Parathyroid adenoma (tissue), 2 donors: ENCODE data around the gene INMT.

ENCODE experiments used
- H2AFZ ChIP-seq: fragments of 300-600 bp; sonication (generic); one replicate; pipeline ENCODE4 v1.7.0; 2017; ENCODE audit warnings: antibody characterized with exemption, mild to moderate bottlenecking
- H3K27ac ChIP-seq: fragments of 300-600 bp; sonication (generic); one replicate; pipeline ENCODE4 v1.7.0; 2017
- H3K27me3 ChIP-seq: fragments of 300-600 bp; sonication (generic); one replicate; pipeline ENCODE4 v1.7.0; 2017; ENCODE audit warnings: low read length; ENCODE audit not compliant: control insufficient read depth, insufficient read depth
- H3K36me3 ChIP-seq: fragments of 300-600 bp; sonication (generic); one replicate; pipeline ENCODE4 v1.7.0; 2017; ENCODE audit warnings: low read length; ENCODE audit not compliant: control insufficient read depth, insufficient read depth
- H3K4me1 ChIP-seq: fragments of 300-600 bp; sonication (generic); one replicate; pipeline ENCODE4 v1.7.0; 2017; ENCODE audit warnings: control low read depth
- H3K4me2 ChIP-seq: fragments of 300-600 bp; sonication (generic); one replicate; pipeline ENCODE4 v1.7.0; 2017; ENCODE audit warnings: low read length
- H3K4me3 ChIP-seq: fragments of 300-600 bp; sonication (generic); one replicate; pipeline ENCODE4 v1.7.0; 2017; ENCODE audit warnings: low read depth, low read length
- H3K79me2 ChIP-seq: fragments of 300-600 bp; sonication (generic); one replicate; pipeline ENCODE4 v1.7.0; 2017; ENCODE audit warnings: control low read depth
- H3K9ac ChIP-seq: fragments of 300-600 bp; sonication (generic); one replicate; pipeline ENCODE4 v1.7.0; 2017; ENCODE audit warnings: mild to moderate bottlenecking
- H3K9me3 ChIP-seq: fragments of 300-600 bp; sonication (generic); one replicate; pipeline ENCODE4 v1.7.0; 2017; ENCODE audit warnings: low read length; ENCODE audit not compliant: control insufficient read depth
- TF ChIP-seq, protein P1 (sequence below): fragments of 300-600 bp; sonication (generic); IDR thresholded peaks from one replicate; pipeline ENCODE4 v1.7.0; 2017; ENCODE audit warnings: antibody characterized with exemption, mild to moderate bottlenecking
- donor health status: primary hyperparathyroidism.

INMT gene

DNA sequence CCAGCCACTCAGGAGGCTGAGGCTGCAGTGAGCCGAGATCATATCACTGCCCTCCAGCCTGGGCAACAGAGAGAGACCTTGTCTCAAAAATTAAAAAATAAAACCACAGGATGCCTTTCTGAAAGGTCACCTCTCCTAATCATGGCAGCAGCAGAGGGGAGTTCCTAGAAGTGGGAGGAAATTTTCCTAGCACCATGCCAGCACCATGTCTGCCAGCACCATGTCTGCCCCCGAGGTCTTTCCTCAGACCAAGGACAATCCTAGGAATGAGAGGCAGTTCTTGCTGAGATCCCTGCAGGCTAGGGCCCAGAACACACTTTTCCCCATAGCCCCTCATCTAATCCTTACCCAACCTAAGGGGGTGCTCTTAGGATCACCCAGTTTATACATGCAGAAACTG, 22.3 kb upstream of the INMT start:
- H3K9ac ChIP-seq, result no peak overlapping the region
- H3K36me3 ChIP-seq, result no peaks in the 10 kb centered on the region
- H3K9me3 ChIP-seq, result no peaks in the 10 kb centered on the region
- H3K4me2 ChIP-seq, result no peak overlapping the region
- H3K27me3 ChIP-seq, result no peaks in the 10 kb centered on the region
- H3K4me3 ChIP-seq, result no peak overlapping the region
- TF ChIP-seq, protein P1, sequence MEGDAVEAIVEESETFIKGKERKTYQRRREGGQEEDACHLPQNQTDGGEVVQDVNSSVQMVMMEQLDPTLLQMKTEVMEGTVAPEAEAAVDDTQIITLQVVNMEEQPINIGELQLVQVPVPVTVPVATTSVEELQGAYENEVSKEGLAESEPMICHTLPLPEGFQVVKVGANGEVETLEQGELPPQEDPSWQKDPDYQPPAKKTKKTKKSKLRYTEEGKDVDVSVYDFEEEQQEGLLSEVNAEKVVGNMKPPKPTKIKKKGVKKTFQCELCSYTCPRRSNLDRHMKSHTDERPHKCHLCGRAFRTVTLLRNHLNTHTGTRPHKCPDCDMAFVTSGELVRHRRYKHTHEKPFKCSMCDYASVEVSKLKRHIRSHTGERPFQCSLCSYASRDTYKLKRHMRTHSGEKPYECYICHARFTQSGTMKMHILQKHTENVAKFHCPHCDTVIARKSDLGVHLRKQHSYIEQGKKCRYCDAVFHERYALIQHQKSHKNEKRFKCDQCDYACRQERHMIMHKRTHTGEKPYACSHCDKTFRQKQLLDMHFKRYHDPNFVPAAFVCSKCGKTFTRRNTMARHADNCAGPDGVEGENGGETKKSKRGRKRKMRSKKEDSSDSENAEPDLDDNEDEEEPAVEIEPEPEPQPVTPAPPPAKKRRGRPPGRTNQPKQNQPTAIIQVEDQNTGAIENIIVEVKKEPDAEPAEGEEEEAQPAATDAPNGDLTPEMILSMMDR, result no peak
- H3K27ac ChIP-seq, result no peak overlapping the region
- no peak overlapping the region for H2AFZ ChIP-seq
- no peaks in the 10 kb centered on the region for H3K4me1 ChIP-seq
- no peaks in the 10 kb centered on the region for H3K79me2 ChIP-seq

DNA sequence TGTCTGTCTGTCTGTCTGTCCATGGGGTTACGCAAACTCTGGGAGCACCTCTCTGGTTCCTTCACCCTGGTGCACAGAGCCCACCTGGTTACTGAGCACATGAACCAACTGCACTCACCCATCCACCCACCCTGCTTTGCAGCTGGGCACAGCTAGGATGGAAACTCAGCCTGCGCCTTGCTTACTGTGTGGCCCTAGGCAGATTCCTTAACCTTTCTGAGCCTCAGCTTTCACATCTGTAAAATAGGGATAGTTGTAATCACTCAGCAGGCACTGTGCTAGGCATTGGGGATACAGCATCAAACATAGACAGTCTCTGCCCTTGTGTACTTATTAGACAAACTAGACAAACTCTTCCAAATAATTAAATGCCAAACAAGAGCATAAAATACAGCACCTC, 21.8 kb upstream of the INMT start:
- H3K27me3 ChIP-seq, result no peaks in the 10 kb centered on the region

DNA sequence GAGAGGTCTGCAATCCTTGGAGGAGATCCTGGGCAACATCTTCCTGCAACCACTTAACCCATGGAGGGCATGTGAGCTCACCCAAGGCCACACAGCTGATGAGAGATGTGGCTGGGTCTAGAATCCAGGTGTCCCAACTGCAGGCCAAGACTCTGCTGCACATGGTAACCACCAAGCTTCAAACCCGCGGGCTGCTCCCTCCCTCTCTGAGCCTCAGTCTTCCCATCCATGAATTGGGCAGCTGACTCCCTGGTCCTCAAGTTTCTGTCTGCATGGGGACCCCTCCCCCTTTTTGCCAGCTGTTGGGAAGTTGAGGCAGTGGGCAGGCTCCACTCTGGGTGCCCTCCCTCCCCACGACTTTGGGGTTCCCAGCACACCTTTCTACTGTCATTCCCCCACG, 20.9 kb upstream of the INMT start:
- TF ChIP-seq, protein P1, result no peak
- Histone ChIP-seq H2AFZ (no peak overlapping the region), H3K9me3 (no peaks in the 10 kb centered on the region), H3K27me3 (no peaks in the 10 kb centered on the region), H3K4me1 (no peaks in the 10 kb centered on the region), H3K4me3 (no peak overlapping the region), H3K79me2 (no peaks in the 10 kb centered on the region), H3K36me3 (no peaks in the 10 kb centered on the region), H3K9ac (no peak overlapping the region), H3K27ac (no peak overlapping the region), H3K4me2 (no peak overlapping the region)

More for the DNA sequence above, 21.8 kb upstream of the INMT start:
- no peaks in the 10 kb centered on the region for H3K79me2 ChIP-seq
- no peaks in the 10 kb centered on the region for H3K4me1 ChIP-seq
- no peak overlapping the region for H3K27ac ChIP-seq
- H3K4me2 ChIP-seq, result no peak overlapping the region
- H2AFZ ChIP-seq, result no peak overlapping the region
- no peak overlapping the region for H3K4me3 ChIP-seq
- H3K9me3 ChIP-seq, result no peaks in the 10 kb centered on the region
- TF ChIP-seq, protein P1, result no peak
- H3K9ac ChIP-seq, result no peak overlapping the region
- no peaks in the 10 kb centered on the region for H3K36me3 ChIP-seq

DNA sequence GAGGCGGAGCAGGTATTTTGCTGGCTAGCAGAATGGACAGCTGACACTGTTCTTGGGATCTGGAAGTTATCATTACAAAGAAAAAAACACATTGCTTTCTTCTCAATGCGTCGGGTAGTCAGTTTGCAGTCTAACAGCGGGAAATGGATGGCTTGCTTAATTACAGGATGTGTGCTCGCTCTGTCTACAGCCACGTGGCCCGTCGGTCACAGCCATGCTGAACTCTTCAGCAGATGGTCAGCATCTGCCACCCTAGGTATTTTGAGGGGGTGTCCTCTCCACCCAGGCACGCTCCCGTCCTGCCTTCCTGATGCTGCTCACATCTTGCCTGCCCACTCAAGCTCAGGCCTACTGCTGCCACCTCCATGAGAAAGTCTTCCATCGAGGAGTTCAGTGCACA, 20.4 kb upstream of the INMT start:
- TF ChIP-seq, protein P1, result no peak
- no peaks in the 10 kb centered on the region for H3K79me2 ChIP-seq

DNA sequence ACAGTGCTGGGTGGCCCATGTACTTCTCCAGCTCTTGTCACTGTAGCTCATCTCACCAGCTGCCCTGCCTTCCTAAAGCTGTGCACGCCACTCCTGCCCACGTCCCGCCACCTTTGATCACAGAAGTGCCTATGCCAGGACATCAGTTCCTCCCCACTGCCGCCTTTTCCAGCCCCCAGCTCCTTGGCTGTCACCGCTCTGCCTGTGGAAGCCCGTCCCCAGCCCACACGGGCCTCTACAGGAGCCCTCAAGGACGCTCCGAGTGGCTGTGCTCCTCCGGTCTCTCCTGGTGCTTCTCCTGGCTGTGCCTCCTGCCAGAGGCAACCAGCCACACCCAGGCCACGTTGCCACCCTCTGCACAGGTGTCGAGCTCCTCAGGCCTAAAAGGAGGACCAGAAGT, 19.3 kb upstream of the INMT start:
- Histone ChIP-seq H3K4me3 (no peak overlapping the region), H3K27ac (no peak overlapping the region), H2AFZ (no peak overlapping the region), H3K36me3 (no peaks in the 10 kb centered on the region), H3K4me1 (no peaks in the 10 kb centered on the region), H3K79me2 (no peaks in the 10 kb centered on the region), H3K9ac (no peak overlapping the region), H3K4me2 (no peak overlapping the region), H3K27me3 (no peaks in the 10 kb centered on the region), H3K9me3 (no peaks in the 10 kb centered on the region)
- TF ChIP-seq, protein P1, result no peak

More for the DNA sequence above, 20.4 kb upstream of the INMT start:
- H3K27me3 ChIP-seq, result no peaks in the 10 kb centered on the region
- H3K4me1 ChIP-seq, result no peaks in the 10 kb centered on the region
- H3K36me3 ChIP-seq, result no peaks in the 10 kb centered on the region
- no peaks in the 10 kb centered on the region for H3K9me3 ChIP-seq
- H2AFZ ChIP-seq, result no peak overlapping the region
- H3K27ac ChIP-seq, result no peak overlapping the region
- no peak overlapping the region for H3K4me2 ChIP-seq
- no peak overlapping the region for H3K4me3 ChIP-seq
- no peak overlapping the region for H3K9ac ChIP-seq
